OCI-LY3 (cell line): ENCODE measurements around the gene CRTAP.

Experiments used
- H2AFZ ChIP-seq: fragments of 200-600, 300-600 bp; shearing (Covaris generic); 2 replicates; pipeline ENCODE4 v1.6.0; 2014; ENCODE audit warnings: antibody characterized with exemption, low read depth, low read length
- H3K27ac ChIP-seq: fragments of 200-600, 300-600 bp; sonication (generic); 2 replicates; pipeline ENCODE4 v1.5.1; 2014; ENCODE audit warnings: mild to moderate bottlenecking, low read length, moderate library complexity, mixed read lengths
- H3K27me3 ChIP-seq: fragments of 200-600, 300-600 bp; sonication (generic); 2 replicates; pipeline ENCODE4 v1.6.1; 2014; ENCODE audit warnings: low read depth, low read length, mixed read lengths
- H3K36me3 ChIP-seq: fragments of 200-600, 300-600 bp; sonication (generic); replicated peaks from 2 replicates; pipeline ENCODE3; 2014; ENCODE audit warnings: low read depth, low read length, mixed read lengths
- H3K4me1 ChIP-seq: fragments of 300-600, 200-600 bp; sonication (generic); 2 replicates; pipeline ENCODE4 v1.6.1; 2014; ENCODE audit warnings: low read length, mixed read lengths
- H3K4me2 ChIP-seq: fragments of 200-600, 300-600 bp; sonication (generic); 2 replicates; pipeline ENCODE4 v1.6.1; 2014; ENCODE audit warnings: low read length, mixed read lengths
- H3K4me3 ChIP-seq: fragments of 300-600, 200-600 bp; sonication (generic); 2 replicates; pipeline ENCODE4 v1.5.1; 2014; ENCODE audit warnings: antibody characterized with exemption, mild to moderate bottlenecking, low read length, moderate library complexity
- H3K79me2 ChIP-seq: fragments of 300-600, 200-600 bp; shearing (Covaris generic); 2 replicates; pipeline ENCODE4 v1.6.1; 2014; ENCODE audit warnings: mild to moderate bottlenecking, low read length, mixed read lengths
- H3K9ac ChIP-seq: fragments of 300-600, 200-600 bp; shearing (Covaris generic); 2 replicates; pipeline ENCODE4 v1.6.0; 2014; ENCODE audit warnings: mild to moderate bottlenecking, low read length, moderate library complexity
- H3K9me3 ChIP-seq: fragments of 200-600, 300-600 bp; shearing (Covaris generic); 2 replicates; pipeline ENCODE4 v1.6.1; 2014; ENCODE audit warnings: low read length, mixed read lengths; ENCODE audit not compliant: insufficient read depth
- H4K20me1 ChIP-seq: fragments of 200-600, 300-600 bp; sonication (generic); 2 replicates; pipeline ENCODE4 v1.6.1; 2016; ENCODE audit warnings: low read length, mixed read lengths; ENCODE audit not compliant: insufficient read depth
- CTCF ChIP-seq: fragments of 200-600, 300-600 bp; sonication (generic); IDR thresholded peaks from 2 replicates; pipeline ENCODE4 v1.5.1; 2014; ENCODE audit warnings: antibody characterized with exemption, low read length, low read depth
- EZH2phosphoT487 ChIP-seq: fragments of 200-600 bp; shearing (Covaris generic); IDR thresholded peaks from 2 replicates; pipeline ENCODE4 v1.6.1; 2018; ENCODE audit warnings: antibody characterized with exemption, mixed run types, low read depth

The CRTAP gene

GRCh38 chr3:33186524-33187367 lies 72.9 kb downstream of the CRTAP start:
- no peaks in the 10 kb centered on the region for H4K20me1 ChIP-seq
- H3K9me3 ChIP-seq, result no peaks in the 10 kb centered on the region
- H3K4me2 ChIP-seq, result no peak overlapping the region
- H3K36me3 ChIP-seq, result no peaks in the 10 kb centered on the region
- H3K27ac ChIP-seq, result no peak overlapping the region
- H3K9ac ChIP-seq, result no peak overlapping the region
- H3K4me3 ChIP-seq, result no peak overlapping the region
- TF ChIP-seq CTCF (no peak), EZH2phosphoT487 (no peak)
- H2AFZ ChIP-seq, result no peak overlapping the region
- no peaks in the 10 kb centered on the region for H3K27me3 ChIP-seq
- H3K4me1 ChIP-seq, result no peaks in the 10 kb centered on the region
- no peaks in the 10 kb centered on the region for H3K79me2 ChIP-seq

- no peak overlapping the region for H3K4me3 ChIP-seq
- no peaks in the 10 kb centered on the region for H3K79me2 ChIP-seq
- H3K27ac ChIP-seq, result no peak overlapping the region
- H3K9me3 ChIP-seq, result no peaks in the 10 kb centered on the region
- no peaks in the 10 kb centered on the region for H3K27me3 ChIP-seq
- no peak for TF ChIP-seq EZH2phosphoT487
- TF ChIP-seq CTCF, result no peak
- no peaks in the 10 kb centered on the region for H4K20me1 ChIP-seq
- no peak overlapping the region for H3K9ac ChIP-seq
- H3K4me1 ChIP-seq, result no peaks in the 10 kb centered on the region
- H2AFZ ChIP-seq, result no peak overlapping the region
- H3K36me3 ChIP-seq, result no peaks in the 10 kb centered on the region
- no peak overlapping the region for H3K4me2 ChIP-seq
Measured at GRCh38 chr3:33187368-33187634, 73.5 kb downstream of the CRTAP start.

- no peak overlapping the region for H3K9ac ChIP-seq
- H3K27me3 ChIP-seq, result no peaks in the 10 kb centered on the region; the same call in 1 of the 2 replicates
- no peak overlapping the region for H2AFZ ChIP-seq
- H3K27ac ChIP-seq, result no peak overlapping the region
- H3K79me2 ChIP-seq, result no peaks in the 10 kb centered on the region
- no peak overlapping the region for H3K4me3 ChIP-seq
- H4K20me1 ChIP-seq, result no peaks in the 10 kb centered on the region
- H3K4me2 ChIP-seq, result no peak overlapping the region
- no peaks in the 10 kb centered on the region for H3K36me3 ChIP-seq
- no peaks in the 10 kb centered on the region for H3K9me3 ChIP-seq
- TF ChIP-seq CTCF, result no peak
- TF ChIP-seq EZH2phosphoT487, result no peak
- no peaks in the 10 kb centered on the region for H3K4me1 ChIP-seq
Measured at GRCh38 chr3:33194303-33194702, 80.5 kb downstream of the CRTAP start.

- Histone ChIP-seq H4K20me1 (no peaks in the 10 kb centered on the region), H3K9ac (no peak overlapping the region), H3K36me3 (no peaks in the 10 kb centered on the region), H3K79me2 (no peaks in the 10 kb centered on the region), H2AFZ (no peak overlapping the region), H3K27me3 (no peaks in the 10 kb centered on the region; the same call in 1 of the 2 replicates), H3K27ac (no peak overlapping the region), H3K4me3 (no peak overlapping the region), H3K4me1 (no peaks in the 10 kb centered on the region), H3K9me3 (no peaks in the 10 kb centered on the region), H3K4me2 (no peak overlapping the region)
- TF ChIP-seq CTCF (no peak), EZH2phosphoT487 (no peak)
Measured at GRCh38 chr3:33196538-33196937, 82.7 kb downstream of the CRTAP start.
